ENCODE results near the gene HSPA6.

DNA sequence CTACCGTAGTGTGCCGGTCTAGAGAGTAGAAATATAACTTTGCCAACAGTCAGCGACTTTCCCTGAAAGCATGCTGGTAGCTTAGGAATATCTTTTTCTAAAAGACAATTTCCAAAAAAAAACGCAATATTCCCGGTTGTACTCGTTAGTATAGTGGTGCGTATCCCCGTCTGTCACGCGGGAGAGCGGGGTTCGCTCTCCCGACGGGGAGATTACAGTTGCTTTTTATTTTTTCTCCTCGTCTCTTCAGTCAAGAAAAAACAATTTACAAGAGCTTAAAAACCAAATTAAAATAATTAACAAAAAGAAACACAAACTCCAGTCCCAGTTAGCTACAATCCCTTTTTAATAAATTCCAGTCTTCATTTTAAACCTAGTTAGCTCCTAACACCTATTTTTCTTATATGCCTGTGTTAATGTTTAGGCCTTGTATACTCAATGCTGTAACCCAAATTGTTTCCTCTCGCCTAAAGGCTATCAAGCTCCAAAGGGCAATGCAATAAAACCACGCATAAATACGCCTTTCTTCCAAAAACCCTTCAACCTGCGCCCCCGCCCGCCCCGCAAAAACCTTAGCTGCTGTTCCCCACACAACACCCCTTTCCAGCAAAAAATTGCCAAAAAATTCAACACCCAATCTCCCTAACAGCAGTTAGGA is 7.8 kb downstream of the HSPA6 start:
- TF ChIP-seq, protein P1, sequence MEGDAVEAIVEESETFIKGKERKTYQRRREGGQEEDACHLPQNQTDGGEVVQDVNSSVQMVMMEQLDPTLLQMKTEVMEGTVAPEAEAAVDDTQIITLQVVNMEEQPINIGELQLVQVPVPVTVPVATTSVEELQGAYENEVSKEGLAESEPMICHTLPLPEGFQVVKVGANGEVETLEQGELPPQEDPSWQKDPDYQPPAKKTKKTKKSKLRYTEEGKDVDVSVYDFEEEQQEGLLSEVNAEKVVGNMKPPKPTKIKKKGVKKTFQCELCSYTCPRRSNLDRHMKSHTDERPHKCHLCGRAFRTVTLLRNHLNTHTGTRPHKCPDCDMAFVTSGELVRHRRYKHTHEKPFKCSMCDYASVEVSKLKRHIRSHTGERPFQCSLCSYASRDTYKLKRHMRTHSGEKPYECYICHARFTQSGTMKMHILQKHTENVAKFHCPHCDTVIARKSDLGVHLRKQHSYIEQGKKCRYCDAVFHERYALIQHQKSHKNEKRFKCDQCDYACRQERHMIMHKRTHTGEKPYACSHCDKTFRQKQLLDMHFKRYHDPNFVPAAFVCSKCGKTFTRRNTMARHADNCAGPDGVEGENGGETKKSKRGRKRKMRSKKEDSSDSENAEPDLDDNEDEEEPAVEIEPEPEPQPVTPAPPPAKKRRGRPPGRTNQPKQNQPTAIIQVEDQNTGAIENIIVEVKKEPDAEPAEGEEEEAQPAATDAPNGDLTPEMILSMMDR (IDR thresholded peaks at IDR 0.05) = no peak
- TF ChIP-seq POLR2AphosphoS5 (IDR thresholded peaks at IDR 0.05; ENCODE audit: low read depth, low read length) (no peak), SIN3A (IDR thresholded peaks at IDR 0.05; ENCODE audit: borderline replicate concordance, insufficient read depth, low read depth, low read length) (no peak), TCF7L2 (IDR thresholded peaks at IDR 0.05; ENCODE audit: low read depth, low read length) (no peak)
- TF ChIP-seq, protein P2, sequence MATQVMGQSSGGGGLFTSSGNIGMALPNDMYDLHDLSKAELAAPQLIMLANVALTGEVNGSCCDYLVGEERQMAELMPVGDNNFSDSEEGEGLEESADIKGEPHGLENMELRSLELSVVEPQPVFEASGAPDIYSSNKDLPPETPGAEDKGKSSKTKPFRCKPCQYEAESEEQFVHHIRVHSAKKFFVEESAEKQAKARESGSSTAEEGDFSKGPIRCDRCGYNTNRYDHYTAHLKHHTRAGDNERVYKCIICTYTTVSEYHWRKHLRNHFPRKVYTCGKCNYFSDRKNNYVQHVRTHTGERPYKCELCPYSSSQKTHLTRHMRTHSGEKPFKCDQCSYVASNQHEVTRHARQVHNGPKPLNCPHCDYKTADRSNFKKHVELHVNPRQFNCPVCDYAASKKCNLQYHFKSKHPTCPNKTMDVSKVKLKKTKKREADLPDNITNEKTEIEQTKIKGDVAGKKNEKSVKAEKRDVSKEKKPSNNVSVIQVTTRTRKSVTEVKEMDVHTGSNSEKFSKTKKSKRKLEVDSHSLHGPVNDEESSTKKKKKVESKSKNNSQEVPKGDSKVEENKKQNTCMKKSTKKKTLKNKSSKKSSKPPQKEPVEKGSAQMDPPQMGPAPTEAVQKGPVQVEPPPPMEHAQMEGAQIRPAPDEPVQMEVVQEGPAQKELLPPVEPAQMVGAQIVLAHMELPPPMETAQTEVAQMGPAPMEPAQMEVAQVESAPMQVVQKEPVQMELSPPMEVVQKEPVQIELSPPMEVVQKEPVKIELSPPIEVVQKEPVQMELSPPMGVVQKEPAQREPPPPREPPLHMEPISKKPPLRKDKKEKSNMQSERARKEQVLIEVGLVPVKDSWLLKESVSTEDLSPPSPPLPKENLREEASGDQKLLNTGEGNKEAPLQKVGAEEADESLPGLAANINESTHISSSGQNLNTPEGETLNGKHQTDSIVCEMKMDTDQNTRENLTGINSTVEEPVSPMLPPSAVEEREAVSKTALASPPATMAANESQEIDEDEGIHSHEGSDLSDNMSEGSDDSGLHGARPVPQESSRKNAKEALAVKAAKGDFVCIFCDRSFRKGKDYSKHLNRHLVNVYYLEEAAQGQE (IDR thresholded peaks at IDR 0.05; ENCODE audit: insufficient read depth in 1 of 2, low read depth in 2 of 2, low read length in 1 of 2) = no peak

Measured in Panc1 (cell line).